NB4 (cell line): Measurements from ENCODE around the gene SLCO2A1.
A peak's percentile ranks its signal among the peaks of the same experiment; 100 is the strongest.

Experiments
- DNase-seq: peaks from one replicate; pipeline ENCODE4 v3.0.0; 2010; ENCODE audit warnings: low read depth
- H3K4me3 ChIP-seq: one replicate; pipeline ENCODE4 v1.5.1; 2011; ENCODE audit warnings: mild to moderate bottlenecking, low read depth, low read length, moderate library complexity
- CTCF ChIP-seq: IDR thresholded peaks from one replicate; pipeline ENCODE4 v1.5.1; 2012; ENCODE audit warnings: low read depth, low read length
- MYC ChIP-seq: IDR thresholded peaks from 2 replicates; pipeline ENCODE4 v1.6.1; 2011; ENCODE audit warnings: low read depth, low read length
- POLR2A ChIP-seq: IDR thresholded peaks from 2 replicates; pipeline ENCODE4 v1.6.1; 2011; ENCODE audit warnings: mild to moderate bottlenecking; ENCODE audit not compliant: insufficient read length; ENCODE audit errors: extremely low read depth
- TF ChIP-seq, protein P1 (sequence below): IDR thresholded peaks from 2 replicates; pipeline ENCODE4 v1.6.1; 2011; ENCODE audit warnings: low read depth, low read length

Gene SLCO2A1

DNA sequence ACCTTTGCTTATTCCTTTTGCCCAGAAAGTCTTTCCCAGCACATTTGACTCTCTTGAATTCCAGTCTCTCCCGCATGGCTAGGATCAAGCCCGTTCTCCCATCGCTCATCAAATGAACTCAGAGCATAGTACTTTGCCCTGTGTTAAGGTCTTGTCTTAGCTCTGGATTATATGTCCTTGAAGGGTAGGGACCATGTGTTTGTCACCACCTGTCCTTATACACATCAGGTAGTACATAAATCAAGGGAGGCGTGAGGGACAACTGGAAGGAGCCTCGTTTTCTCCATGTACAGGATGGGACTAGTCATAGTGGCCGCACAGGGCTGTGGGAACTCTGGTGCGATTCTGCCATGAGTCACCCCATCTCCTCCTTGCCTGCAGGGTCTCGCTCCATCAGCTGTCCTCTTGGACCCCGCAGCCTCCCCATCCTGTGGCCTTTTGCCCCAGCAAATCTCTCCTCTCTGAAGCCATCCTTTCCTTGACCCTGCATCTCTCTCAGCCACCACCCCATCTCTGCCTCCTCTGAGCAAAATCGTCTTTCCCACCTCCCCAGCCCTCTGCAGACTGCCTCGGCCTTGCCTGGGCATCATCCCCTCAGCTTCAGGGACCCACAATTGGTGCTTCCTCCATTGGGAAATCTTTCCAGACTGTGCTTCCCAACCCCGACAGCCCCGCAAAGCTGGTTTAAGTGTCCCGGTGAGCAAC, 100.7 kb downstream of the SLCO2A1 start:
- no peak for DNase-seq
- TF ChIP-seq POLR2A (no peak), CTCF (no peak), MYC (no peak)
- TF ChIP-seq, protein P1, sequence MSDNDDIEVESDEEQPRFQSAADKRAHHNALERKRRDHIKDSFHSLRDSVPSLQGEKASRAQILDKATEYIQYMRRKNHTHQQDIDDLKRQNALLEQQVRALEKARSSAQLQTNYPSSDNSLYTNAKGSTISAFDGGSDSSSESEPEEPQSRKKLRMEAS = no peak
- H3K4me3 ChIP-seq = no peak overlapping the region

GRCh38 chr3:133928136-133928893, 101.4 kb downstream of the SLCO2A1 start:
- TF ChIP-seq MYC = no peak
- TF ChIP-seq CTCF = no peak
- TF ChIP-seq, protein P1 = no peak
- no peak for TF ChIP-seq POLR2A
- DNase-seq = no peak
- no peak overlapping the region for H3K4me3 ChIP-seq

GRCh38 chr3:133927540-133928066, 102.1 kb downstream of the SLCO2A1 start:
- peak; percentile 47 for DNase-seq
- H3K4me3 ChIP-seq = no peak overlapping the region

GRCh38 chr3:133926736-133927539, 102.8 kb downstream of the SLCO2A1 start:
- no peak for TF ChIP-seq MYC
- no peak for TF ChIP-seq CTCF
- no peak for TF ChIP-seq POLR2A
- TF ChIP-seq, protein P1 = no peak
- no peak overlapping the region for H3K4me3 ChIP-seq
- DNase-seq = no peak

More at GRCh38 chr3:133927540-133928066, 102.1 kb downstream of the SLCO2A1 start:
- TF ChIP-seq CTCF = peak; percentile 40
- TF ChIP-seq, protein P1 = no peak

GRCh38 chr3:133925960-133926735, 103.6 kb downstream of the SLCO2A1 start:
- TF ChIP-seq, protein P1 = no peak
- no peak for TF ChIP-seq MYC
- TF ChIP-seq CTCF = no peak
- no peak for TF ChIP-seq POLR2A
- H3K4me3 ChIP-seq = no peak overlapping the region
- no peak for DNase-seq
